Erythroblast (primary cell): ENCODE results near the gene SRRD.

Experiments used
- GATA1 ChIP-seq: IDR thresholded peaks from 2 replicates; pipeline ENCODE4 v1.6.1; 2011; ENCODE audit warnings: low read depth, mild to moderate bottlenecking, control low read depth, low read length, moderate library complexity
- POLR2A ChIP-seq: IDR thresholded peaks from 2 replicates; pipeline ENCODE4 v1.6.1; 2011; ENCODE audit warnings: mild to moderate bottlenecking, low read length

DNA sequence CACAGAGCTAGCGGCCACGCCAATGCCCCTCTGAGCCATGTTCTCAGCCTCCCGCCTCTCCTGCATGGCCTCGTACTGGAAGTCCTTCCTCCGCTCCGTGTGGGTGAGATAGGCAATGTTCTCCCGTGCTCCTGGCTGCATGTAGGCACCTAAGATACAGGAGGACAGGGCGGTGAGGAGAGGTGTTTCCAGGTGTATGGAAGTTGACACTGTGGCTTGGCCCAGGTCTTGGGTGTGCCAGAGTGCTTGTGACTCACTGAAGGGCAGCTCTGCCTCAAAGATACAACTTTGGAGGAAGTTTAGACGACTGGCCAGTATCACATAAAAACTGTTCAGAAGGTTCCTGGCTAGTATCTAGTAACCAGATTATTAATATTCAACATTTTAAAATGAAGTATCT lies 8.5 kb downstream of the SRRD start:
- TF ChIP-seq POLR2A (no peak), GATA1 (no peak)
